Pulmonary artery endothelial cell (primary cell): Measurements from ENCODE around the gene RGS4. TPM values are rescaled to one million over a fixed set of nuclear protein-coding genes. Genes with fewer than 3 reads are reported as not detected.
A peak's percentile ranks its signal among the peaks of the same experiment; 100 is the strongest.

Experiments
- DNase-seq: peaks from one replicate; pipeline ENCODE4 v3.0.0-alpha.2; 2011; ENCODE audit warnings: low read depth, low spot score
- total RNA-seq: library from RNA; depleted of rRNA; stranded (reverse); fragments of >200 nt; gene quantifications from 2 replicates; pipeline ENCODE4 v1.2.3, GENCODE V29; 2014

The RGS4 gene
- total RNA-seq = 280 and 292 TPM in 2 replicates

DNA sequence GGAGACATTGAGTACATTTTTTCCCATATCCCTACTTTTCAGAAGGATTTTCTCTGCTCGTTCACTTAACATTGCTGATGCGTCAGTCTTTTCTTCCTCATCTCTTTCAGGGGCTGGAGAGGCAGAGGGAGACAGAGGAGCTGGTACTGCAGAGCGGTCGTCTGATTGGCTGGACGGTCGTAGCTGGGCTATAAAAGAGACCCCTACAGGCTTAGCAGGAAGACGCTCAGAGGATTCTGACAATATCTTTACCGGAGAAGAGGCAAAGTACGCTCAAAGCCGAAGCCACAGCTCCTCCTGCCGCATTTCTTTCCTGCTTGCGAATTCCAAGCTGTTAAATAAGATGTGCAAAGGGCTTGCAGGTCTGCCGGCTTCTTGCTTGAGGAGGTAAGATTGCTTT is at the start of gene RGS4:
TSS of gene RGS4 (plus strand) at position 220 of the 400 bp plus-strand sequence. CDS start at position 344, 124 bp downstream.
- peak; percentile 87 for DNase-seq

DNA sequence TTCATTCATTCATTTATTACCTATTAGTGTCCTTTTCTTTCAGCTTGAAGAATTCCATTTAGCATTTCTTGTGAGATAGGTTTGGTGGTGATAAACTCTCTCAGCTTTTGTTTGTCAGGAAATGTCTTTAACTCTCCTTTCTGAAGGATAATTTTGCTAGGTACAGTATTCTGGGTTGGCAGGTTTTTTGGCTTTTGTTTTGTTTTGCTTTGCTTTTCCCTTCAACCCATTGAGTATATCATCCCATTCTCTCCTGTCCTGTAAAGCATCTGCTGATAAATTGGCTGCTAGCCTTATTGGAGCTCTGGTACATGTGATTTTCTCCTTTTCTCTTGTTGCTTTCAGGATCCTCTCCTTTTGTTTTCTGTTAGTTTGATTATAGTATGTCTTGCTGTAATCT is 47.0 kb upstream of the RGS4 start:
- DNase-seq = no peak

DNA sequence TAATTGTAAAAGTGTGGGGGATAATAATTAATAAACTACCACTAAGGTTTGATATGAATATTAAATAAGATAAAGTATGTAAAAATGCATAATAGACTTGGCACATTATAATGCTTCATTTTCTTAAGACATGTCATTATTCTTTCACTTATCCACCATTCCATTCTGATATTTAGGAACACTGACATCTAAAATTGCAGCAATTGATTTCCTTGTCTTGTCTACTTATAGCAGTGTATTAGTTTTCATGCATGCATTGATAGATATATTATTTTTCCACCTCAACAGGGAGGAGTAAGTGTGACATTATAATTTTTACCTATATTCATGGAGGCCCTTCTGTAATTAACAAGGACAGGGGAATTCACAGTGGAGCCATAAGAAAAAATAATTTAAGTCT is 41.6 kb upstream of the RGS4 start:
- DNase-seq = no peak

DNA sequence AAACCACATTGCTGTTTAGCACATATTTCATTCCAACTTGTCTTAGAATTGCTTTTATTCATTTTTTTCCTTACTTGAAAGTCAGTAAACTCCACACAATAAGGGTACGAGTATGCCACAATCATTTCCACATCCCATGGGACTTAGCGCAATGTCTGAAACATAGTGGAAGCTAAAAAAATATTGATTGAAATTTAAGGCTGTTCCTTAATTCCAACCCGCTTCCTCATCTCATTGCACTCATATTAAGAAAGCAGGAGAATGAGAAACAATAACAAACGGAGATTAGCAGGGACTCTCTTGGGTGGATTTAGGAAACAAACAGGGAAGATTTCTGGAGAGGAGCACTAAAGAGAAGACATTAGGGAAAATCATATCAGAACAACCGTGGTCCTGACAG is 39.3 kb upstream of the RGS4 start:
- DNase-seq = no peak

DNA sequence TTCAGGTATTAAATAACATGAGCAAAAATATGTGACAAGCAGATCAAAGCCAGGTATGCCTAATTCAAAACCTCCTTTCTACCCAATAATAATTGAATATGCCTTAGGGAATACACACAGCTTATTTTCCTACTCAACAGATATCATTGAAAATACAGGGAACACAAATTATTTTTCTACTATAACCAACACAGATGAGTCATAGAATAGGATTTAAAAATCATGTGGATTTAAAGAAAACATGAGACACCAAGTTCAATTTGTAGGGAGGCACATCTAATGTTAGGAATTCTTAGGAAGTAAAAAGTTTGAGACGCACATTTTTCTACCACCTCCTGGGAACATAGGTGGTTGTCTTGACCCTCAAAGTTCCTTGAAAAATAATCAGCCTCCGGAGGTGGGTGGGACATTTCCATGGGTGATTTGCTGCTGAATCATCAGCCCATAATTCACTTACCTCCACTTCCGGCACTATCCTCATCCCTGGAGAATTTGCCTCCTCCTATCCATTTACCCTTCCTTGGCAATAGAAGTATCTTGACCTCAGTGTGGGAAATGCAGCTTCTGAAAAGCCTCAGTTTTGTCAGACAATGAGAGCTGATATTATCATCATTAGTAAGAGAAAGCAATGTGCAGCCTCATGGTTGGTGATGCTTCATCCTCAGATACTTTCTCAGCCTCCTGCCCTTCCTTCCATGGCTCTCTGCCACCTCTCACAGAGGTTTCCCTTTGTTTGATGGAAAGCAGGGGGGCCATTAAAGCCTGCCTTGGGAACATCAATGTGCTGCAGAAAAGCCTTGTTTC is 33.5 kb upstream of the RGS4 start:
- peak; percentile 41 for DNase-seq

DNA sequence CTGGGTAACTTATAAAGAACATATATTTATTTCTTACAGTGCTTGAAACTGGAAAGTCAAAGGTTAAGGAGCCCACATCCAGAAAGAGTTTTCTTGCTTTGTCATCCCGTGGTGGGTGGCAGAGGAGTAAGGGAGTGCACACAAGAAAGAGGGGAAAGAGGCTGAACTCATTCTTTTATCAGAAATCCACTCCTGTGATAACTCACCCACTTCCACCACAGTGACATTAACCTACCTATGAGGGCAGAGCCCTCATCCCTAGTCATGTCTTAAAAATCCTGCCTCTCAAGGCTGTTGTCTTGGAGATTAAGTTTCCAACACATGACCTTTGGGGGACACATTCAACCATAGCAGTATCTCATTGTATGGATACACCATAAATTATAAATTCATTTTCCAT is 32.5 kb upstream of the RGS4 start:
- no peak for DNase-seq

DNA sequence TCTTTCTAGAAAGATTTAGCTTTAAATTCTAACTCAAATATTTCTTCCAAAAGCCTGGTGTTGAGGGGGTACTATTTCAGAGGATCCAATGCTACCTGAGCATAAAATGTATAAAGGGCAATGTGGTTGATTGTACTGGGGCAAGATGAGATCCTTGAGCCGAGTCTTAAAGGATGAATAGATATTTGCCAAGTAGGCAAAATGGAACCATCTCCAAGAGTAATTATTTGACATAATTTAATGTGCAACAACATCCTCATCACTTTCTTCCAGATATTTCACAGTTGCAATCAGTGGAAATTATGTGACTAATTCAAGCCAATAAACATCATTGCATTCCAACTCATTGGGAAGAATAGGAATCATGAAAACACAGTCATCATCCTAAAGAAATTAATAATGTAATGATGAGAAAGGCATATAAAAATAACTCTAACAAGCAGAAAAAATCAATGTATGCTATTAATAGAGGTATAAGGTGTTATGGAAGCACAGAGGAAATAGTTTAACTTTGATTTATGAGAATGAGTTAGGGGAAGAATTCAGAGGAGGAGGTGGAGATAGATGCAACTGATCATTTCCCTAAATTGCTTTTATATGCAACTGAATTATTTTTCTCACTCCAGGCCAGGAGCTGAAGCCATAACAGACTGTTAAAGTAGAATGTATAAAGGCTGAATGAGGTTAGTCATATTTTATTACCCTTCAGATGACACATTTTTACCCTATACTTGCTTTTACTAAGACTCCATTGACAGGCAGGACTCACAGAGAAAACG is 30.0 kb upstream of the RGS4 start:
- no peak for DNase-seq

DNA sequence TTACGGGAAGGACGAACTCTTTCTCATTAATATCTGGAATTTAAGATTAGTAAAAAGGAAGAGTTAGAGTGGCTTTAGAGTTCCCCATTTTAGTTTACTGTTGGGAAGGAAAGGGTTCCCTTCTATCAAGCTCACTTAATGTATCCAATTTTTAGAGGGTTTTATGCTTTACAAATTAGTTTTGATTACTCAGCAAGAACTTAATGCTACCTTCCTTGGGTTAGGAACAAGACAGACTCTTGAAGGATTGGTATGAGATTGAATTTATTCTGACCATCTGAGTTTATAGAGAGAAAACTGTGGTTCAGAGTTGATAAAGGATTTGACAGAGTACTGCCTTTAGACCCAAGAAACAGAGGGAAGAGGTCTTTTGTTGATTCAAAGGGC is 29.5 kb upstream of the RGS4 start:
- DNase-seq = no peak

DNA sequence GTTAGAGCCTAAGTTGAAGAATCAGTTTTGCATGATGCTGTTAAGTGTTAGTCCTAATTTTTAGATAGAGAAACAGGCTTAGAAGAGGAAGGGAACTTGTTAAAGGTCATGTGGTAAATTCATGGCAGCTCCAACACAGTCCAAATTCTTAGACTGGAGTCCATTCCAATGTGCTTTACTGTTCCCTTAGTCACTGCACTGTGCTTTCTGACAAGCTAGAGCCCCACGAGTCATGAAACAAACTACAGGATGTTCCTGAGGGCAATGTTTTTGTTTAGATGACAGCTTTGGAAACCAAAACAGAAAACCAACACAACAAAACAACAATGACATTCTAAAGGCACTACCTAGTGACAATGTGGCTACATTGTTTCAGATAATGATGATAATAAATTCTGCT is 23.1 kb upstream of the RGS4 start:
- DNase-seq = no peak

DNA sequence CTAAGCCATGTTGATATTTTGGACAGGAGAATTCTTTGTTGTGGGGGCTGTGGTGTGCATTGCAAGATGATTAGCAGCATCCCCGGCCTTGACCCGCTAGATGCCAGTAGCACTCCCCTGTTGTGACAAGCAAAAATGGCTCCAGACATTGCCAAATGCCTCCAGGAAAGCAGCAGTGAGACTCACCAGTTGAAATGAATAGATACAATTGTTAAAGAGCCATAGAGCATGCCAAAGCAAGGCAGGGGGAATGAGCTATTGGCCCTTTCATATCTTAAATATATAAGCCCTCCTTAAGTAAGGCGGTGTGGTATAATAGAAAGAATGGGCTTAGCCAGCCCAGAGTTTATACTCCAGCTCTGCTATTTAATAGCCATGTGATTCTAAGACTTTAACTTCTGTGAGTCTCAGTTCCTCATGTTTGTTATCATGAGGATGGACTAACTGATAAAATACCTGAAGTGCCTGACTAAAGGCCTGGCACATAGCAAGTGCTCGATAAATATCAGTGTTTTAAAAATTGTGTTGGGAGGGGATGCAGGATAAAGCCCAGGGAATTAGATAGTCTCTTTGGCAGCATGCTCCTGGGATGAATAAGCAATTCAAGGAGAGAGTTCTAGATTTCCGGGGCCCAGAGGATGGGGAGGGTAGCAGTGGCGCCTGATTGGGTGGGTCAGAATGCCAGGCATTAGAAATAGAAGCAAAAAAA is 21.1 kb upstream of the RGS4 start:
- no peak for DNase-seq

DNA sequence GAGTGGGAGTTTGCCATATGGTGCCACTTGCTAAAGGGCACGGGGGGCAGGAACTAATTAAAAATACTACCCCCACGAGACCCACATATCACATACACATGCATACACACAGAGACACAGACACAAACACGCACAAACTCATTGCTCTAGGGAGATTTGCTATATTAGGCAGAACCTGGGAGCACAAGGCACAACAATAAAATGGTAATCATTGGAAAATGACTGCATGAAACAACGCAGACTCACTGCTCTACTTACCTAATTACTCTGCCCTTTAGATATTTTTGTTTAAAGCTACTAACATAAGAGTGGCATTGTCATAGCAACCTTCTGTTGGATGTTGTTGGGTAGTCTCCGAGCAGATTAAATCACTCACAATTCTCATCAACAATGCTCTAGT is 20.3 kb upstream of the RGS4 start:
- no peak for DNase-seq

DNA sequence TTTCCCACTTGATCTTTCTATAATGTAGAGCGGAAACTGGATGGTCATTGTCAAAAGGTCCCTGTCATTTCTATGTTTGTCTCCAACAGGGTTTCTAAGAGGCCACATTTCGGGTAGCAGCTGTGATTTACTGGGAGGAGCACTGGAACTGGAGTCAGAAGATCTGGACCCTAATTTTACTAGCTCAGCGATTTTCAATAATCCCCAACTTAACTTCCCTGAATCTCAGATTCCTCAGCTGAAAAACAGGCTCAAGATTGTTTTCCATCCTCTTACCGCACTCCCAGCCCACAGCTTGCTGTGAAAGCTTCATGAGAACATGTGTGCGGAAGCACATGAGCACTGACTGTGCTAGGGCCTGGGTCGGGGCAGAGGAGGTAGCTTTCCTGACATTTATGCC is 19.9 kb upstream of the RGS4 start:
- DNase-seq = no peak

DNA sequence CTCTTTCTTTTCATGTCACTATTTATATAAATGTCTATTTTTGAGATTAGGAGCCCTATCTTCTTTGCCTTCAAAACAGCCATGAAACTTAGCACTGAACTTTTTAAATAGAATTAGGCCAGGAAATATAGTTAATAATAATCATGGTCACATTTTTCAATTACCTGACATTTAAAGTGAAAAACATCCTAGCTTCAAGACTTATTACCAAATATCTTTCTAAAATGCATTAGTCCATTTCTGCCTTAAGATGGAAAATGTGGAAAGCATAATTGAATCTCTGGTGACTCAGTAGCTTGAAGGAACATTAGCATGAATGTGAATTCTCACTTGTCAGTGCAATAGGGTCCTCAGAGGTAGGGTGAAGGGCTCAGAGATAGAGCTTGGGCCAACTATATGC is 18.7 kb upstream of the RGS4 start:
- no peak for DNase-seq

DNA sequence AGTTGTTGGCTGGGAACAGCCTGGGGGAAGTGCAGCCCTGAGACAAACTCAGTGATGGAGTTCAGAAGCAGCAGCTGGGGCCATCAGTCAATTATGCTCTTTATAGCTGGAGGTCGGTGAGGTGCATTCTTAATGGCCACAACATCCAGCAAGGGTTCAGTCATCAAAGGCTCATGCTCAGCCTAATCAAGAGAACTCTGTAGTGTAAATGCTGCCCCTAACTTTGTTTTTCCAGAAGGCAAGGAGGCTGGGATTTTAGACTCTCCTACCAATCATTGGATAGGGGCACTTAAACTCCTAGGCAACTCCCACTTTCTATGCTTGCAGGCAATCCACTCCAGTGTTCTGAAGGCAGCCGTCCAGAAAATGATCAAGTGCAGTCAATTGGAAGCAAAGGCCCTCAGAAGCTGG is 15.0 kb upstream of the RGS4 start:
- no peak for DNase-seq

DNA sequence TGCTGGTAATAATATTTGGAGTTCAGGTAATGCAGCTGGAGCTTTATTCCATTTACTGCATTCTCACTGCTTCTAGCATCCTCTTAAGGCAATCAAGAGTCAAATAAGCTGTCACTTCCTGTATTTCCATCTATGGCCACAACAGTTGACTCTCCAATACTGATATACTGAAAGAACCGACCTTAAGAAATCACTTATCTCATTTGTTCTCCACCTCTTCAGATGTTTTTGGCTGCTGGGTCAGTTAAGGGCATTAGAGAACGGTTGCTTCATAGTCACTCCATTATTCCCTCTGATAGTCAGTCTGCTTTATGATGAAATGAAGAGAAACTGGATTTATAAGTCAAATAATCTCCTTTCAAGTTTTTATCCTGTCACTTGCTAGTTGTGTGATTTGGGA is 14.2 kb upstream of the RGS4 start:
- DNase-seq = no peak

DNA sequence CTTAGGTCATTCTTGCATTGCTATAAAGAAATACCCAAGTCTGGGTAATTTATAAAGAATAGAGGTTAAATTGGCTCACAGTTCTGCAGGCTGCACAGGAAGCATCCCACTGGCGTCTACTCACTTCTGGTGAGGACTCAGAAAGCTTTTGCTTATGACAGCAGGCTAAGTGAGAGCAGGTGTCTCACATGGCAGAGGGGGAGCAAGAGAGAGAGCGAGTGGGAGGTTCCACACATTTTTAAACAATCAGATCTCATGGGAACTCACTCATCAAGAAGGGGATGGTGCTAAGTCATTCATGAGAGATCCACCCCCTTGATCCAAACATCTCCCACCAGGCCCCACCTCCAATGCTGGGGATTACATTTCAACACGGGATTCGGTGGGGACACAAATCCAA is 13.6 kb upstream of the RGS4 start:
- DNase-seq = no peak

DNA sequence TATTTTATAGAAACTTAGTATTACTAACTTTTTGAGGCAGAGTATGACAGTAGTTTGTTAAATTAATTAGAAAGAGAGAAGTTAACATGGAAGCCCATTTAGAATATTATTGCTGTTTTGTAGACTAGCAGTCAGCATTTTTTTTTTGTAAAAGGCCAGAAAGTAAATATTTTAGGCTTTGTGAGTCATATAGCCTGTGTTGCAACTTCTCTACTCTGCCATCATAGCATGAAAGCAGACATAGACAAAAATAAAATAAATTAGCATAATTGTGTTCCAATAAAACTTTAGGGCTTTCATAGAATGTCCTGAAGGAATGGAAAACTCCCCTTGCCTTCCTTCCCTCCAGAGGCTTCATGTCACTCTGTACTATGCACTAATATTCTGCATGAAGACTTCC is 12.3 kb upstream of the RGS4 start:
- no peak for DNase-seq

DNA sequence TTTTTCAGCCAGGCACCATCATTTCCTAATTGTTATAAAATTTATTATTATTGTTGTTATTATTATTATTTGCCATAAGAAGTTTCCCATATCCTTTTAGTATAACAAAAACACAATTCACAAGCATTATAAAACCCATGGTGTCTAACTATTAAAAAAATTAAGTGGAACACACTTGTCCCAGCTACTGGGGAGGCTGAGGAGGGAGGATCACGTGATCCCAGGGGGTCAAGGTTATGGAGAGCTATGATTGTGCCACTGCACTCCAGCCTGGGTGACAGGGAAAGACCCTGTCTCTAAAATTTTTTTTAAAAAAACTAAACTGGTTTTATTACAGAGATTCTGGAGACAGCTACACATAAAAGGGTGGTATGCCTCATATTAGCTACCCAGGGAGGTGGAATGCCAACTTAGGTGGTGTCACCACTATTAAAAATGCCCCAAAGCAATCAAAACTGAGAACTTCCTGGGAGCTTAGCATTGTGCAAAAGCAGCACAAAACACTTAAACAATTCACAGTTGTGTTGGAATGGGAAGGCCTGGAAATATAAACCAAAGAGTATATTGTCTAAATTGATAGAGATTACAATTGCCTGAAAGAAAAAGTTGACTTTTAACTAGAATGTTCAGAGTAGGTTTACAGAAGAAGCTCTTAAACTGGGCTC is 8.7 kb upstream of the RGS4 start:
- no peak for DNase-seq

DNA sequence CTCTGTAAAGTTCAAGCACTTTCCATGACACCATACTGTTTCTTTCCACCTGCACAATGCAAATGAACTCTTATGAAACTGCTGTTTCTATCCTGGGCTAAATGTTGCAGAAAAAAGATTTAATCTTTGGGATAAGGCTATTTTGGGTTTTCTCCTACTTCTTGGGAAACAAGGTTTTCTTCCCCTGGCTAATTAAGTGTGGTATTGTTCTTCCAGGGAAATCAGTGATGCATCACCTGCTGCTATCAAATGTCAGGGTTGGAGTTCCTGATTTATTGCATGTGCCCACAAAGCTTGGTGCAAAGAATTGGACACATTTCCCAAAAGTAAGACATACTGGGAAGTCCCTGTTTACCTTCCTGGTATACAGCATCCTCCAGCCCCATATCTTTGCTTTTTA is 6.0 kb upstream of the RGS4 start:
- no peak for DNase-seq

DNA sequence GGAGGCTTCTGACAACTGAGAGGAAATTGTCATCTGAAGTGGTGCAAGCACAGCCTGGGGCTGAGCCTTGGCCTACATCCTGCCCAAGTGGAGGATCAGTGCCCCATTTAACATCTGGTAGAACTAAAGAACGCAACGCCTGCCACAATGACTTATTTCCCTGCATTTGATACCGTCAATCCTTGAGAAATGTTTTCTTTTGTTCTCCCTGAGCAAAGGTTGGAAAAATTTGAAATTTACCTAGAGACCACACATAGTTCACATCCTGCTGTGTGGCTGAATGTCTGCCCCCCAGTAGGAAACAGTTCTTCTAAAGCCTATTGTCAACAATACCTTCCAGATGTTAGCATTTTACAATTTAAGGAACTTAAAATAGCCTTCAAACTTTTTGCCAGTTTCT is 5.6 kb upstream of the RGS4 start:
- no peak for DNase-seq

DNA sequence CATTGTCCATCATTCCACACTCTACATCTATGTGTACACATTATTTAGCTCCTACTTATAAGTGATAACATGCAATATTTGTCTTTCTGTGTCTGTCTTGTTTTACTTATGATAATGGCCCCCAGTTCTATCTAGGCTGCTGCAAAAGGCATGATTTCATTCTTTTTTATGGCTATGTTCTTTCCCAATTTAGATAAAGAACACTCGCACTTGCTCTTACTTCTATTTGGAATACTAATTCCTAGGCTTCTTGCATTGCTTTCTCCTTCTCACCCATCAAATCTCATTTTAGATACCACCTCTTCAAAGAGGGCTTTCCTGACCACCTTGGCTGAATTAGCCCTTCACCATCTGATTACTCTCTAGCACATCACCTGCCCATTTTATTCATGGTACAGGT is 3.0 kb upstream of the RGS4 start:
- DNase-seq = no peak

DNA sequence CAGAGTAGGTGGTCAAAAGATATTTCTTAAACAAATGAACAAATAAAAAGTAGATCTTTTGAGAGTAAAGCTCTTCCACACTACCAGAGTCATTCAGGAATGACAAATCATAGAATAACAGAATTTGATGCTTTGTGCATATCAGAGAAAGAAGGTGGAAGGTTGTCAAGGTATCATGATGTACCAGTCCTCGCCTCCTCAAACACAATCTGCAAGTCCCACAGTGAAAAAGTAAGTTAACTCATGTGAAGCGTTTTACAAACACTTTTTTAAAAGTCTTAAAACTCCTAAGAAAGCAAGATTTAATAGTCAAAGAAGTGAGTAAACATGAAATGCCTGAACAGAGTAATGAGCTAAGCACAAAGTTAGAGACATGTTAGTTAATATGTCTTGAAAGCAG is 2.5 kb upstream of the RGS4 start:
- no peak for DNase-seq
